HG02884 (cell line): Measurements from ENCODE around the gene GPR42.
"Not testable (repeated sequence)": the region's sequence is repeated elsewhere in the genome, so short reads cannot be mapped to it uniquely, and the experiment has no call there.

Source experiments
- ATAC-seq: cut with Tn5 transposase; IDR thresholded peaks from one replicate; pipeline ENCODE4 v1.9.1; 2021; ENCODE audit warnings: mild to moderate bottlenecking, moderate library complexity; ENCODE audit not compliant: unreplicated experiment

The GPR42 gene

GRCh38 chr19:35362261-35363000 is 8.4 kb upstream of the GPR42 start:
- ATAC-seq = no peak

- no peak for ATAC-seq
Measured at GRCh38 chr19:35363001-35363590, 7.8 kb upstream of the GPR42 start.

- ATAC-seq = no peak
Measured at GRCh38 chr19:35363711-35364425, 7.0 kb upstream of the GPR42 start.

- no peak for ATAC-seq
Measured at GRCh38 chr19:35365303-35365702, 5.6 kb upstream of the GPR42 start.

- ATAC-seq = no peak
Measured at GRCh38 chr19:35368378-35368777, 2.5 kb upstream of the GPR42 start.

GRCh38 chr19:35369522-35369921 is 1.3 kb upstream of the GPR42 start:
- ATAC-seq = no peak

- no peak for ATAC-seq
Measured at GRCh38 chr19:35373492-35373891, 2.6 kb downstream of the GPR42 start.

GRCh38 chr19:35374031-35374430 is 3.2 kb downstream of the GPR42 start:
- ATAC-seq = not testable (repeated sequence)

- no peak for ATAC-seq
Measured at GRCh38 chr19:35375505-35376307, 4.8 kb downstream of the GPR42 start.

GRCh38 chr19:35377656-35378055 is 6.8 kb downstream of the GPR42 start:
- no peak for ATAC-seq

GRCh38 chr19:35378356-35378755 is 7.5 kb downstream of the GPR42 start:
- no peak for ATAC-seq

GRCh38 chr19:35379545-35379944 is 8.7 kb downstream of the GPR42 start:
- not testable (repeated sequence) for ATAC-seq

- ATAC-seq = no peak
Measured at GRCh38 chr19:35379992-35380391, 9.1 kb downstream of the GPR42 start.

- no peak for ATAC-seq
Measured at GRCh38 chr19:35380450-35381124, 9.7 kb downstream of the GPR42 start.

- ATAC-seq = no peak
Measured at GRCh38 chr19:35381318-35381717, 10.4 kb downstream of the GPR42 start.

GRCh38 chr19:35381926-35382325 is 11.1 kb downstream of the GPR42 start:
- ATAC-seq = no peak

- no peak for ATAC-seq
Measured at GRCh38 chr19:35383536-35383935, 12.7 kb downstream of the GPR42 start.

- no peak for ATAC-seq
Measured at GRCh38 chr19:35388277-35389054, 17.6 kb downstream of the GPR42 start.

GRCh38 chr19:35389192-35389861 is 18.5 kb downstream of the GPR42 start:
- no peak for ATAC-seq
